Loucy (cell line): Measurements from ENCODE around the gene TMCC2.
A peak's percentile ranks its signal among the peaks of the same experiment; 100 is the strongest.

Source experiments
- H2AFZ ChIP-seq: fragments of 200-600 bp; sonication (generic); 2 replicates; pipeline ENCODE4 v1.6.0; 2016; ENCODE audit warnings: antibody characterized with exemption, mild to moderate bottlenecking, low read length, moderate library complexity
- H3F3A ChIP-seq: fragments of 200-600 bp; 2 replicates; pipeline ENCODE4 v1.6.0; 2016; ENCODE audit warnings: antibody characterized with exemption, low read depth, mild to moderate bottlenecking
- H3K27me3 ChIP-seq: fragments of 200-600 bp; sonication (generic); 2 replicates; pipeline ENCODE4 v1.6.1; 2014; ENCODE audit warnings: low read length, mild to moderate bottlenecking; ENCODE audit not compliant: insufficient read depth, poor library complexity, severe bottlenecking
- H3K36me3 ChIP-seq: fragments of 200-600 bp; sonication (generic); 2 replicates; pipeline ENCODE4 v1.6.1; 2016; ENCODE audit warnings: low read length; ENCODE audit not compliant: insufficient read depth
- H3K4me1 ChIP-seq: fragments of 200-600 bp; sonication (generic); 2 replicates; pipeline ENCODE4 v1.5.1; 2014; ENCODE audit warnings: low read length, mild to moderate bottlenecking; ENCODE audit not compliant: insufficient read depth, poor library complexity, severe bottlenecking
- H3K4me2 ChIP-seq: fragments of 200-600 bp; sonication (generic); 2 replicates; pipeline ENCODE4 v1.6.0; 2014; ENCODE audit warnings: antibody characterized with exemption, low read length, low read depth, mild to moderate bottlenecking; ENCODE audit not compliant: poor library complexity, severe bottlenecking
- H3K4me3 ChIP-seq: fragments of 200-600 bp; sonication (generic); 2 replicates; pipeline ENCODE4 v1.5.1; 2014; ENCODE audit warnings: low read length, mild to moderate bottlenecking, mixed read lengths; ENCODE audit not compliant: poor library complexity, severe bottlenecking
- H3K79me2 ChIP-seq: fragments of 200-600 bp; sonication (generic); 2 replicates; pipeline ENCODE4 v1.6.1; 2014; ENCODE audit warnings: low read length; ENCODE audit not compliant: insufficient read depth
- H3K9ac ChIP-seq: fragments of 200-600 bp; sonication (generic); 2 replicates; pipeline ENCODE4 v1.6.0; 2014; ENCODE audit warnings: mild to moderate bottlenecking, low read depth, low read length, moderate library complexity; ENCODE audit not compliant: poor library complexity, severe bottlenecking
- H3K9me2 ChIP-seq: fragments of 200-600 bp; sonication (generic); replicated peaks from 2 replicates; pipeline ENCODE4 v1.6.1; 2016; ENCODE audit warnings: low read depth, low read length, mixed read lengths
- H3K9me3 ChIP-seq: fragments of 200-600 bp; sonication (generic); 2 replicates; pipeline ENCODE4 v1.6.1; 2014; ENCODE audit warnings: mild to moderate bottlenecking, antibody characterized with exemption, low read length, low read depth; ENCODE audit not compliant: insufficient read depth
- H4K20me1 ChIP-seq: fragments of 200-600 bp; sonication (generic); 2 replicates; pipeline ENCODE4 v1.6.0; 2014; ENCODE audit warnings: antibody characterized with exemption, low read length, mild to moderate bottlenecking; ENCODE audit not compliant: insufficient read depth, poor library complexity, severe bottlenecking
- CTCF ChIP-seq: fragments of 200-600 bp; sonication (generic); conservative IDR thresholded peaks from 2 replicates; pipeline ENCODE4 v1.5.1; 2014; ENCODE audit warnings: mild to moderate bottlenecking, antibody characterized with exemption, low read length
- EZH2phosphoT487 ChIP-seq: fragments of 200-600 bp; IDR thresholded peaks from 2 replicates; pipeline ENCODE4 v1.6.1; 2018; ENCODE audit warnings: antibody characterized with exemption, mild to moderate bottlenecking, moderate library complexity, borderline replicate concordance

The TMCC2 gene

GRCh38 chr1:205183676-205184335 lies 43.9 kb upstream of the TMCC2 start:
- Histone ChIP-seq H3K9ac (no peak overlapping the region), H3F3A (peaks cover 2% of the 10 kb centered on the region; the same call in 1 of the 2 replicates), H2AFZ (no peak overlapping the region), H3K79me2 (peaks cover 6% of the 10 kb centered on the region; the same call in 1 of the 2 replicates), H3K4me2 (peak overlapping the region; percentile 1), H3K36me3 (peaks cover 32% of the 10 kb centered on the region; the same call in 1 of the 2 replicates), H3K4me1 (peaks cover 23% of the 10 kb centered on the region), H3K27me3 (no peaks in the 10 kb centered on the region), H3K9me3 (no peaks in the 10 kb centered on the region), H3K4me3 (no peak overlapping the region), H4K20me1 (peaks cover 14% of the 10 kb centered on the region), H3K9me2 (no peaks in the 10 kb centered on the region)
- TF ChIP-seq EZH2phosphoT487 (no peak), CTCF (no peak)

DNA sequence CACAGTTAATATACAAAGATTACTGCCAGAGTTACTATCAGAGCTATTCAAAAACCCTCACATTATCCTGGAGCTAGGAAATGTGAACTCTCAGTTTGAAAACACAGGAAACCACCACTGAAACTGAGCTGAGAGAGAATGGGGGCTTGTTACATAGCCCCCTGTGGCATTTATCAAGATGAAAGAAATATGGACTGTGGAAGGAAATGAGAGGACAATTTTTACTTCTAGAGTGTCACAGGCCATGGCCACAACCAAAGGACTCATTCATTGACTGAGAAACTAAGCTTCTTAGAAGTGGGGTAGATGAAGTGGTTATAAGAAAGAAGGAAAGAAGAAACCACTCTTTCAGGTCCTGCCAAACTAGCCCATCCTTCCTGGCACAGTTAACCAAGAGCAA lies 41.6 kb upstream of the TMCC2 start:
- Histone ChIP-seq H3K9ac (no peak overlapping the region), H3K4me1 (peaks cover 23% of the 10 kb centered on the region), H3K27me3 (no peaks in the 10 kb centered on the region), H4K20me1 (peaks cover 14% of the 10 kb centered on the region), H3K9me2 (no peaks in the 10 kb centered on the region), H3F3A (peaks cover 2% of the 10 kb centered on the region; the same call in 1 of the 2 replicates), H3K79me2 (peaks cover 20% of the 10 kb centered on the region; the same call in 1 of the 2 replicates), H3K4me2 (peak overlapping the region; percentile 32), H3K36me3 (peaks cover 26% of the 10 kb centered on the region; the same call in 1 of the 2 replicates), H3K9me3 (no peaks in the 10 kb centered on the region), H3K4me3 (no peak overlapping the region), H2AFZ (no peak overlapping the region)
- TF ChIP-seq CTCF: no peak
- TF ChIP-seq EZH2phosphoT487: no peak

DNA sequence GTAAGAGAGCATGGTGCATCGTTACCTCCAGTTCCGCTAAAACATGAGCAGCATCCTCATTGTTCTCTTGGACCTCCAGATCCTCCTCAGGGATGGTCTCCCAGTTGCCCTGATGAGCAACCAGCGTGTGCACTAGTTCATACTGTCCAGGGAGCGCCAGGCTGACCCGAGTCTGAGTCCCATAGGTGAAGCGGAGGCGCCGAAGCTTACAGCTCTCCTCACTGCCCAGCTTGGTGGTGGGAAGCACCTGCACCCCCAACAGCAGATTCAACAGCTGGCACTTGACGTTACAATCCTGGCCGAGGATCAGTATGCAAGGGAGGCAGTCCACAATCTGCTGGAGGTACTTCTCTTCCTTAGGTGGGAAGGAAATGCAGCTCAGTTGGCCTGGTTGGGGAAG lies 40.3 kb upstream of the TMCC2 start:
- no peaks in the 10 kb centered on the region for H3K27me3 ChIP-seq
- H3F3A ChIP-seq: peaks cover 2% of the 10 kb centered on the region; the same call in 1 of the 2 replicates
- peaks cover 23% of the 10 kb centered on the region for H3K4me1 ChIP-seq
- H4K20me1 ChIP-seq: peaks cover 14% of the 10 kb centered on the region
- H3K9me3 ChIP-seq: no peaks in the 10 kb centered on the region
- H3K4me2 ChIP-seq: no peak overlapping the region
- peaks cover 20% of the 10 kb centered on the region; the same call in 1 of the 2 replicates for H3K79me2 ChIP-seq
- H3K36me3 ChIP-seq: peaks cover 17% of the 10 kb centered on the region; the same call in 1 of the 2 replicates
- TF ChIP-seq CTCF: no peak
- TF ChIP-seq EZH2phosphoT487: no peak
- H3K4me3 ChIP-seq: no peak overlapping the region
- H3K9me2 ChIP-seq: no peaks in the 10 kb centered on the region
- no peak overlapping the region for H3K9ac ChIP-seq
- H2AFZ ChIP-seq: no peak overlapping the region
